DMS 273 treated with DMSO at 0.1 percent for 48 hours (cell line): ENCODE data around the gene APOA1.
"Not testable (repeated sequence)": the region's sequence is repeated elsewhere in the genome, so short reads cannot be mapped to it uniquely, and the experiment has no call there.

Experiments used
- DNase-seq: peaks from one replicate; lab custom pipeline; 2025; lab: John Stamatoyannopoulos, UW

APOA1 gene

GRCh38 chr11:116813781-116814471, 23.5 kb downstream of the APOA1 start:
- DNase-seq = no peak

GRCh38 chr11:116813170-116813569, 24.3 kb downstream of the APOA1 start:
- DNase-seq = no peak

GRCh38 chr11:116812109-116812508, 25.3 kb downstream of the APOA1 start:
- no peak for DNase-seq

GRCh38 chr11:116811194-116811593, 26.2 kb downstream of the APOA1 start:
- no peak for DNase-seq

GRCh38 chr11:116808262-116809175, 28.9 kb downstream of the APOA1 start:
- no peak for DNase-seq

GRCh38 chr11:116807601-116808261, 29.7 kb downstream of the APOA1 start:
- DNase-seq = no peak

- no peak for DNase-seq
Measured at GRCh38 chr11:116804001-116804400, 33.4 kb downstream of the APOA1 start.

GRCh38 chr11:116801662-116802061, 35.8 kb downstream of the APOA1 start:
- DNase-seq = not testable (repeated sequence)

GRCh38 chr11:116800610-116801009, 36.8 kb downstream of the APOA1 start:
- no peak for DNase-seq

- DNase-seq = no peak
Measured at GRCh38 chr11:116798368-116798767, 39.1 kb downstream of the APOA1 start.

GRCh38 chr11:116797816-116798215, 39.6 kb downstream of the APOA1 start:
- no peak for DNase-seq

GRCh38 chr11:116796548-116796947, 40.9 kb downstream of the APOA1 start:
- DNase-seq = no peak

GRCh38 chr11:116794851-116795250, 42.6 kb downstream of the APOA1 start:
- no peak for DNase-seq

GRCh38 chr11:116793772-116794097, 43.7 kb downstream of the APOA1 start:
- DNase-seq = no peak

- no peak for DNase-seq
Measured at GRCh38 chr11:116792869-116793771, 44.3 kb downstream of the APOA1 start.

GRCh38 chr11:116792144-116792868, 45.1 kb downstream of the APOA1 start:
- no peak for DNase-seq

GRCh38 chr11:116791813-116792143, 45.6 kb downstream of the APOA1 start, which contains the start of gene APOA5:
Gene APOA5 (minus strand): TSS chr11:116791879. CDS start chr11:116791860, 19 bp downstream.
- no peak for DNase-seq

- no peak for DNase-seq
Measured at GRCh38 chr11:116791002-116791812, 46.2 kb downstream of the APOA1 start.

GRCh38 chr11:116790167-116791001, 47.0 kb downstream of the APOA1 start:
- no peak for DNase-seq
